ENCODE measurements around the gene AQP12A.

- TF ChIP-seq, protein P1, sequence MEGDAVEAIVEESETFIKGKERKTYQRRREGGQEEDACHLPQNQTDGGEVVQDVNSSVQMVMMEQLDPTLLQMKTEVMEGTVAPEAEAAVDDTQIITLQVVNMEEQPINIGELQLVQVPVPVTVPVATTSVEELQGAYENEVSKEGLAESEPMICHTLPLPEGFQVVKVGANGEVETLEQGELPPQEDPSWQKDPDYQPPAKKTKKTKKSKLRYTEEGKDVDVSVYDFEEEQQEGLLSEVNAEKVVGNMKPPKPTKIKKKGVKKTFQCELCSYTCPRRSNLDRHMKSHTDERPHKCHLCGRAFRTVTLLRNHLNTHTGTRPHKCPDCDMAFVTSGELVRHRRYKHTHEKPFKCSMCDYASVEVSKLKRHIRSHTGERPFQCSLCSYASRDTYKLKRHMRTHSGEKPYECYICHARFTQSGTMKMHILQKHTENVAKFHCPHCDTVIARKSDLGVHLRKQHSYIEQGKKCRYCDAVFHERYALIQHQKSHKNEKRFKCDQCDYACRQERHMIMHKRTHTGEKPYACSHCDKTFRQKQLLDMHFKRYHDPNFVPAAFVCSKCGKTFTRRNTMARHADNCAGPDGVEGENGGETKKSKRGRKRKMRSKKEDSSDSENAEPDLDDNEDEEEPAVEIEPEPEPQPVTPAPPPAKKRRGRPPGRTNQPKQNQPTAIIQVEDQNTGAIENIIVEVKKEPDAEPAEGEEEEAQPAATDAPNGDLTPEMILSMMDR (IDR thresholded peaks at IDR 0.05) = no peak
- no peak for TF ChIP-seq POLR2A (IDR thresholded peaks at IDR 0.05)
Observed at GRCh38 chr2:240713071-240713927, 21.6 kb downstream of the AQP12A start.
